Kidney epithelial cell (primary cell): ENCODE measurements around the gene SULT2B1. TPM values are rescaled to one million over a fixed set of nuclear protein-coding genes. Genes with fewer than 3 reads are reported as not detected.

ENCODE experiments used
- DNase-seq: peaks from one replicate; pipeline ENCODE4 v3.0.0-alpha.2; 2010; ENCODE audit warnings: low read depth
- H3K27me3 ChIP-seq: 2 replicates; pipeline ENCODE4 v1.6.0; 2011; ENCODE audit warnings: low read length; ENCODE audit not compliant: control insufficient read depth, insufficient read depth
- H3K36me3 ChIP-seq: 2 replicates; pipeline ENCODE4 v1.5.1; 2011; ENCODE audit warnings: low read length; ENCODE audit not compliant: control insufficient read depth, insufficient read depth
- H3K4me3 ChIP-seq: 2 replicates; pipeline ENCODE4 v1.5.1; 2011; ENCODE audit warnings: low read depth, mild to moderate bottlenecking, control low read depth, low read length
- CTCF ChIP-seq: IDR thresholded peaks from 2 replicates; pipeline ENCODE4 v1.5.1; 2011; ENCODE audit warnings: mild to moderate bottlenecking, moderate library complexity, low read length, control low read depth, inconsistent platforms; ENCODE audit not compliant: insufficient read depth, poor library complexity, severe bottlenecking
- total RNA-seq: library from RNA; depleted of rRNA; stranded (reverse); fragments of >200 nt; gene quantifications from 2 replicates; pipeline ENCODE4 v1.2.3, GENCODE V29; 2015

SULT2B1 gene
- total RNA-seq, 1 donor from 2014 or later, result 0.50 TPM

- H3K36me3 ChIP-seq, result no peaks in the 10 kb centered on the region
- no peak overlapping the region for H3K4me3 ChIP-seq
- DNase-seq, result no peak
- TF ChIP-seq CTCF, result no peak
- H3K27me3 ChIP-seq, result peaks cover 11% of the 10 kb centered on the region
Measured at GRCh38 chr19:48596679-48597465, 44.9 kb downstream of the SULT2B1 start.

DNA sequence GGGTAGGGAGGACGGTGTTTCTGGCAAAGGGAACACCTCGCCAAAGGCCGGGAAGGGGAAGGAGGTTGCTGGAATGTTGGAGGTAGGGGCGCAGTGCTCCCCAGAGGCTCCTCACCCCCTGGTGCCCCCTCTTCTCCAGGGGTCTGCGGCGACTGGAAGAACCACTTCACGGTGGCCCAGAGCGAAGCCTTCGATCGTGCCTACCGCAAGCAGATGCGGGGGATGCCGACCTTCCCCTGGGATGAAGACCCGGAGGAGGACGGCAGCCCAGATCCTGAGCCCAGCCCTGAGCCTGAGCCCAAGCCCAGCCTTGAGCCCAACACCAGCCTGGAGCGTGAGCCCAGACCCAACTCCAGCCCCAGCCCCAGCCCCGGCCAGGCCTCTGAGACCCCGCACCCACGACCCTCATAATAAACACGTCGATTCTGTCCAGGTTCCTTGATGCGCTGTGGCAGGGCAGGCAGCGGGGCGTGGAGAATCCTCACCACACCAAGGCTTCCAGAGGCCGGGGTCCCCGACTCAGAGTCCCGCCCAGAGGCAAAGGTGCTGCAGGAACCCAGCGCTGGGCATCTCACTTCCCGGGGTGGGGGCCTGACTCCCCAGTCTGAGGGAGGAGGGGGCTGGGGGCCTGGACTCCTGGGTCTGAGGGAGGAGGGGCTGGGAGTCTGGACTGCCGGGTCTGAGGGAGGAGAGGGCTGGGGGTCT, 47.2 kb downstream of the SULT2B1 start:
- Histone ChIP-seq H3K36me3 (no peaks in the 10 kb centered on the region), H3K27me3 (peaks cover 11% of the 10 kb centered on the region), H3K4me3 (no peak overlapping the region)
- TF ChIP-seq CTCF, result no peak
- no peak for DNase-seq

GRCh38 chr19:48600679-48601417, 48.9 kb downstream of the SULT2B1 start:
- no peak for TF ChIP-seq CTCF
- DNase-seq, result no peak
- Histone ChIP-seq H3K27me3 (peaks cover 11% of the 10 kb centered on the region), H3K4me3 (no peak overlapping the region), H3K36me3 (no peaks in the 10 kb centered on the region)

GRCh38 chr19:48603001-48603400, 51.0 kb downstream of the SULT2B1 start:
- Histone ChIP-seq H3K4me3 (no peak overlapping the region), H3K36me3 (no peaks in the 10 kb centered on the region), H3K27me3 (peaks cover 10% of the 10 kb centered on the region)
- DNase-seq, result no peak
- no peak for TF ChIP-seq CTCF

GRCh38 chr19:48603449-48603848, 51.5 kb downstream of the SULT2B1 start:
- DNase-seq, result no peak
- Histone ChIP-seq H3K36me3 (no peaks in the 10 kb centered on the region), H3K27me3 (peaks cover 8% of the 10 kb centered on the region), H3K4me3 (no peak overlapping the region)
- TF ChIP-seq CTCF, result no peak
